Measurements from ENCODE around the gene CCDC13.

The CCDC13 gene

GRCh38 chr3:42733501-42734262 lies 39.4 kb downstream of the CCDC13 start:
- no peak for DNase-seq (ENCODE audit: low read depth)

DNA sequence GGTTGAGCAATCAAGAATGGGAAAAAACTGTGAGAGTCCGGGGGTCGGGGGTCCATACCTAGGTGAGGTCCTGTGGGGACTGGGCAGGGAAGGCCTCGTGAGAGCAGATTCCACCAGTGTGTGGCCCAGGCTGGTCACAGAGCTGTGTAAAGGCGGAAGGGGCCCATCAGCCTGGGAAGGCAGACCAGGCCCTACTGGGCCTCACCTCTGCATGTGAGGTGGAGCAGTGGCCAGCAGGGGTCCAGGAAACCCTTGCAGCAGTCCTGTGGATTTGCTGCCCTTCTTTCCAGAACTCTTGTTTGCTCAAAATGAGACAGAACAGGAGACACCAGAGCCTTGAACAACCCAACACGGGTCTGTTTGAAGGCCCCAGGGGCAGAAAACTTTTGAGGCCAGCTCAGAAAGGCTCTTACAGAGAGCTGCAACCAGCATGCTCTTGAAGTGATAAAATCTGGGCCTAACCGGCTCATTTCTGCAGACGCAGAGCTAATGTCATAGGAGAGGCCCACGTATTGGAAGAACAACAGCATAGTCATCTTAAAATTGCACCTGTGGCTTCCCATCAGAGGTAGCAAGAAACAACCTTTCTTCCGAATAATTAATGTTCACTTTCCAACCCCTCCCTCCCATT lies 40.1 kb downstream of the CCDC13 start:
- DNase-seq (ENCODE audit: low read depth), result no peak

DNA sequence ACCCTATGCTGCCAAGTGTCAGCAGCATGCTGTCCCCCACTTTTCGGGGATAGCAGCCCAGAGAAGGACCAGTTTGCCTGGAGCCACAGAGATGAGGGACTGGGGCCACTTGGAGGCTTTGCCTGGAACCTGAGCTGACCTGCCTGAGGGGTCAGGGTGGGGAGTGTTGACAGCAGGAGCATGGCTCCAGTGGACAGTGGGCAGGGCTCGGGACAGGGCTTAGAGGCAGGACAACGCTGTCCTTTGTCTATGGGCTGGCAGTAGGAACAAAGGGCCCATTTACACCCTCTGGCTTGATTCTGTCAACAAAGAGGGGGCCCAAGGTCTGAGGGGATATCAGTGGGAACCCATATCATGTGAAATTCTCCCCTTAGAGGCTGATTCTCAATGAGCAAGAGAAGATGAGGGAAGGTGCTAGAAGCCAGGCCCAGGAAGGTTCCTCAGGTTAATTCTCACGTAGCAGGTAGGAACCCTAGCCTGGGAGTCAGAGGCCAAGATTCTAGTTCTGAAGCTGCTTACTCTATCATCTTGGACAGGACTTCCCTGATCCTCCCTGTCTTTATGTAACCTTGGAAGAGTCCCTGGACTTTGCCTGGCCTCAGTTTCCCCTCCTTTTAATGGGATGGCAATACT lies 40.7 kb downstream of the CCDC13 start:
- DNase-seq (ENCODE audit: low read depth), result no peak

DNA sequence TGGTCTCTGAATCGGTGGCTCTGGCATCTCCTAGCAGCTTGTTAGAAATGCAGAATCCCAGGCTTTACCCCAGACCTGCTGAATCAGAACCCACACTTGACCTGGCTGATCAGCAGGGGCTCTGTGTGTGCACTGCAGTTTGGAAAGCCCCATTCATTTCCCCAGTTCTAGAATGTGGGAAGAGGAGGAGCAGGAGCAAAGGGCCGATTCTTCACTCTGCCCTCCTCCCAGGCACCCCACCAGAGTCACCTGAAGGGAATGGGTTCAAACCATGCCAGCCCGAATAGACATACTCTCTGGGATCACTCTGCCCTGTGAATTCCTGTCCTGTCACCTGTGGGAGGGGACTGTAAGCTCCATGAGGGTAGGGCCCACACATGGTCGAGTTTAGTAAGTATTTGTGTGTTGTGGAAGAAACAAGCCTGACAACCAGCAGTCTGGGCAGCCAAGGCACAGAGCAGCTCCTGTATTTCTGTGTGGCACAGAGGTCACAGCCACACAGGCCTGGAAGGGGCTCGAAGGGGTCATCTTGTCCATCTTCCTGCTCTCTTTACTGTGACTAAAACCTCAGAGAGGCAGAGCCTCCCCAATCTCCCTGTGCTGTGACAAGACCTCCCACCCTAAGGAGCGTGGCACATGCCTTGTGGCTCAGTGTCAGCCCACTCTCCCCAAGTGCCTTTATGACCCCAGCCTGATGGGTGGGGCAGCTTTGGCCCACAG lies 41.4 kb downstream of the CCDC13 start:
- no peak for DNase-seq (ENCODE audit: low read depth)

GRCh38 chr3:42730706-42731420 lies 42.2 kb downstream of the CCDC13 start:
- DNase-seq (ENCODE audit: low read depth), result no peak

DNA sequence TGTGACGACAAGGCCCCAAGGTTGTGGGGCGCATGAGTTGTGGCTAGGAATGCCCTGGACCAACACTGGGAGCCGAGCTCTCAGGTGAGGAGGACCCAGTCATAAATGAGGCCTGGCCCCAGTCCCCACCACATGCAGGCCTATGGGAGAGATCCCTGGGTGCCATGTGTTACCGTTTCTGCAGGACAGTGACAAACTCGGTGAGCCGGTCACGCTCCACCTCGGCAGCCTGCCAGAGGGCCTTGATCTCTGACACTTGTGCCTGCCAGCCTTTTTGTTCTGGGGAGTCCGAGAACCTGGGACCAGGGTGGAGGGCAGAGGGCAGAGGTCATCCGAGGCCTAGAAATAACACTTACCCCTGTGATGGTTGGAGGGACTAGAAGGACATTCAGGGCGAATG lies 42.8 kb downstream of the CCDC13 start:
- DNase-seq (ENCODE audit: low read depth), result no peak

DNA sequence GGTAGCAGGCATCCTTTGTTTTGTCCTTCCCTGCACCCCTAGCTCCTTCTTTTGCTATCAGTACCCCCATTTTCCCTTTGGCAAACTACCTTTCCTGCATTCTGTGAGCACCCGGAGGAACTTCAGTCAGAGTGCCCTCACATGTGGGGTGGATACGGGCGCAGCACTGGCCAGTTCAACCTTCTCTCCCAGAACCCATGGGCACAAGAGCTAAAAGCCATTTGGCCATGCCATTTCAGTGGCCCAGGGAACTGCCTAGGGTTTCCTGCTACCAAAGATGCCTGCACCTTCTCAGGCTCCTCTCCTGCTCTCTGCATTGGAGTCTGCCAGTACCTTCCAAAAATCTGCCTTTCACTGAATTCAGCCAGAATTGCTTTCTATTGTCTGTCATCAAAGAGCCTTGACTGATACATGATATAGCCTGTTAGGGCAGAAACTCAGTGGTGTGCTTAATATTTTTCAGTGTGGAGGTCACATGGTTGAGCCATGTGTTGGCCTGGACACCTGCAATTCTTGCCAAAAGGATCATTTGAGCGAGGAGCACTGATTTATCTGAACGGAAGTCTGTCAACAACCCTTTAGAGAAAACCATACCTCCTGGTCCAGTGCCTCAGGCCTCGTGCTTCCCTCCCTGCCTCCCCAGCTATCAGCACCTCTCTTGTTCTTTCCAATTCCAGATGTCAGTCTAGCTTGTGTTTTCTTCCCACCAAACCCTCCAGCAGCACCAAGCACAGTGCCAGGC lies 43.5 kb downstream of the CCDC13 start:
- DNase-seq (ENCODE audit: low read depth), result no peak

DNA sequence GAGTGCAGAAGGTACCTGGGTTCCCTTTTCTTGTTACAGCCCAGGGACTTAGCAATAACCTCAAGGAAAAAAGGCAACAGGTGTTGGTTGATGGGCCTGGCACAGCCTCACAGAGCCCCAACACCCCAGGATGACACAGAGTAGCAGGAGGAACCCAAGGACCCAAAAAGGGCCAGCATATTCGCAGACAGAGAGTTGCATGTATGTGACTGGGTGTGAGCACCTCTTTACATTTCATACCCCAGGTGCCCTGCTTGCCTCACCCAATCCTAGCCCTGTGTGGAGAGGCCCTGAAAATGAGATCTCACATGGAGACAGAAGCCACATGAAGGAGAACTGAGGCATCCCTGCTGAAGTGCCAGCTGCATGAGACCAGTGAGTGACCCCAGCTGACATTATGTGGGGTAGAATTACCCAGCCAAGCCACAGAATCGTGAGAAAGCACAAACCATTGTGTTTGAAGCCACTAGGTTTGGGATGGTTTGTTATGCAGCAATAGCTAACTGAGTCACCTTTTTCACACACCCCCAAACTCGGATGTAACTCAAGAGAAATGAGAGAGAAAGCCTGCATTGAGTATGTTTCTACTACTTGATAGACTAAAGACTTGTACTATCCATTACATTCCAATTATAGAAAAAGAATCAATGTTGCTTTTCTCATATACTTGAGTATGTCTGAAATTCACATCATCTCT lies 44.2 kb downstream of the CCDC13 start:
- DNase-seq (ENCODE audit: low read depth), result no peak

DNA sequence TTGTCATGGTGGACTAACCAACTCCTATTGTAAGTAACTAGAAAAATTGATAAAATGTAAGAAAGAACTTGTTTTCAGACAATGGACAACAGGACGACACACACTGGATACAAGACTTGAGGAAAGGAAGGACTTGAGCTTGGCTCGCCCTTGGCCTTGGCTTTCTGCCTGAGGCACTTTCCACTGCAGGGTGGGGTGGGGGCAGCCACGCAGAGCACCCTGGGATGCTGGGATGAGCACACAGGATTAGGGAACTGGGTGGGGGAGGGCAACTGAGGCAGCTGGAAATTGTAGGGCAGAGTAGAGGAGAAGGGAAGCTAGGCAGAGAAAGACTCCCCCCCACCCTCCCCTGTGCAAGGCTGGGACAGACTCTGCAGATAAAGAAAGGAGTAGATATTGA lies 45.0 kb downstream of the CCDC13 start:
- no peak for DNase-seq (ENCODE audit: low read depth)

- no peak for DNase-seq (ENCODE audit: low read depth)
These were observed 47.6 kb downstream of the CCDC13 start for GRCh38 chr3:42725454-42725853.

GRCh38 chr3:42723219-42723618 lies 49.8 kb downstream of the CCDC13 start:
- no peak for DNase-seq (ENCODE audit: low read depth)
